HG03108 (cell line): ENCODE measurements around the gene DYNC1H1.

Source experiments
- ATAC-seq: cut with Tn5 transposase; IDR thresholded peaks from one replicate; pipeline ENCODE4 v1.9.1; 2021; ENCODE audit warnings: moderate library complexity; ENCODE audit not compliant: unreplicated experiment

The DYNC1H1 gene

DNA sequence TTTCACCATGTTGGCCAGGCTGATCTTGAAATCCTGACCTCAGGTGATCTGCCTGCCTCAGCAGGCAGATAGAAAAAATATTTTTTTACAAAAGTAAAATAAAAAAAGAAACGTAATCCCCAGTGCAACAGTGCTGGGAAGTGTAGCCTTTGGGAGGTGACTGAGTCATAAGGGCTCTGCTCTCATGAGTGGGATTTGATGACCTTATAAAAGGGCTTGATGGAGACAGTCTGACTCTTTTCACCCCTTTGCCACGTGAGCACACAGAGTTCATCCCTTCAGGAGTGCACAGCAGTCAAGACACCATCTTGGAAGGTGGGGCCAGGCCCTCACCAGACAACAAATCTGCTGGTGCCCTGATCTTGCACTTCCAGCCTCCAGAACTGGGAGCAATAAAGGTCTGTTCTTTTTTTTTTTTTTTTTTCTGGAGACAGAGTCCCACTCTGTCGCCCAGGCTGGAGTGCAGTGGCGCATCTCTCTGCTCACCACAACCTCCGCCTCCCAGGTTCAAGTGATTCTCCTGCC is 24.7 kb upstream of the DYNC1H1 start:
- no peak for ATAC-seq

- ATAC-seq, result no peak
Measured at GRCh38 chr14:101944451-101944850, 19.9 kb upstream of the DYNC1H1 start.

DNA sequence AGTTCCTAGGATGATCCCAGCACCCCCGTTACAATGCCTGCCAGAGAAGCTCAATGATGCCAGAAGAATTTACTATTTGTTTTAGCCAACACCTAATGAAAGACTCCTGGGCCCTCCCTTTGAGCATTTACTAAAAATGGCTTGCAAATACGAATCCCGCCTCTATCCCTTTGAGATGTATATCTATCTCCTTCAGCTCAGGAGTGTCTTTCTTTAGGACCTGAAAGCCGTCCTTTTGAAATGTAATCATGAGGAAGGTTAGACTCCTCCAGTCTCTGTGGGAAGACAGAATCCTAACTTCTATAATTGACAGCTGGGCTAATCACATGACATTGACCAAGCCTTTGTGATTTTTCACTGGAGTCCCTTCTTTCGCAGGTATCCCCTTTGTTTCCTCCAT is 19.2 kb upstream of the DYNC1H1 start:
- ATAC-seq, result no peak

DNA sequence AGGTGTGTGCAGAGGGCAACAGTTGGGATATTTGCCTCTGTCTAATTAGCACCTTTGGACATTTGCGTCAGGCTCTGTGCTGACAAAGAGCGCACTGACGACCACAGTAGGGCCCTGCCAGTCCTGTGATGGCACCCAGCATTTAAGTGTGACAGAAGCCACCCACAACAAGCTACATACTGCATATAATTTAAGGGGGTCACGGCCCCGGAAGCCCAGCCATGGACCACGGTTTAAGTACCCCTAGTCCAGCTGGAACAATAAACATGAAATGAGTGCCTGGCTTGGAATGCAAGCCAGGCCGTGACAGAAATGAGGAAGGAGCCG is 16.8 kb upstream of the DYNC1H1 start:
- ATAC-seq, result no peak

GRCh38 chr14:101947904-101948665 is 16.3 kb upstream of the DYNC1H1 start:
- ATAC-seq, result peak; percentile 95

DNA sequence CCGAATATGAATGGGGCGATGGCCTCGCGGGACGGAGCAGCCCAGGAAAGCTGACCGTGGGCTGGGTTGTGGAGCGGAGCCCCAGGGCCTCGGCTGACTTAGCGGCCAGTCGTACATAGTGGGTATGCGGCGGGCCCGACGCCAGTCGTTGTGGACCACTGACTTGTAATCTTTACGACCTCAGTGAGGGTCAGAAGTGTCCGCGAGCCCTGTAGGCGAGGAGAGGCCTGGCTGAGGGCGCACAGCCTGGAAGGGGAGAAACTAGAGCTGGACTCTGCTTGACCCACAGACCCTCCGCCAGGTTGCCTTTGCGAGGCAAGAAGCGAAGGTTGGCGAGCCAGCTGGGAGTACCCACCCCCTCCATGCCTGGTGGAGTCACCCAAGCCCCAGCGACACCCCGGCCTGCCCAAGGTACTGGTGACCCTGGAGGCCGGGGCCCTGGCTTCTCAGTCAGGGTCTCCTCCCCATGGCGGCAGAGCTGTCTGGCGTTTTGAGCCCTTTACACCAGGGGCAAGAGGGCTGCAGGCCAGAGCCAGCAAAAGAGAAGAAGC is 15.6 kb upstream of the DYNC1H1 start:
- ATAC-seq, result no peak

- ATAC-seq, result no peak
Measured at GRCh38 chr14:101950100-101950499, 14.3 kb upstream of the DYNC1H1 start.

- no peak for ATAC-seq
Measured at GRCh38 chr14:101950516-101951215, 13.7 kb upstream of the DYNC1H1 start.

GRCh38 chr14:101953151-101953550 is 11.2 kb upstream of the DYNC1H1 start:
- ATAC-seq, result no peak

DNA sequence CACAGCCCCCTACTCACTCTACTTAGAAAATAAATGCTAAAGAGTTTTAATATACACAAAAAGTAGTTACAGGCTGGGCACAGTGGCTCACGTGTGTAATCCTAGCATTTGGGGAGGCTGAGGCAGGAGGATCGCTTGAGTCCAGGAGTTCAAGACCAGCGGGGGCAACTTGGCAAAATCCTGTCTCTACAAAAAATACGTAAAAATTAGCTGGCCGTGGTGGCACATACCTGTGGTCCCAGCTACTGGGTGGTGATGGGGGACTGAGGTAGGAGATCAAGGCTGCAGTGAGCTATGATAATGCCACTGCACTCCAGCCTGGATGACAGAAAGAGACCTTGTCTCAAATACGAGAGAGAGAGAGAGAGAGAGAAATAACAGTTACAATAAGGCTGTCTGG is 9.9 kb upstream of the DYNC1H1 start:
- ATAC-seq, result no peak

DNA sequence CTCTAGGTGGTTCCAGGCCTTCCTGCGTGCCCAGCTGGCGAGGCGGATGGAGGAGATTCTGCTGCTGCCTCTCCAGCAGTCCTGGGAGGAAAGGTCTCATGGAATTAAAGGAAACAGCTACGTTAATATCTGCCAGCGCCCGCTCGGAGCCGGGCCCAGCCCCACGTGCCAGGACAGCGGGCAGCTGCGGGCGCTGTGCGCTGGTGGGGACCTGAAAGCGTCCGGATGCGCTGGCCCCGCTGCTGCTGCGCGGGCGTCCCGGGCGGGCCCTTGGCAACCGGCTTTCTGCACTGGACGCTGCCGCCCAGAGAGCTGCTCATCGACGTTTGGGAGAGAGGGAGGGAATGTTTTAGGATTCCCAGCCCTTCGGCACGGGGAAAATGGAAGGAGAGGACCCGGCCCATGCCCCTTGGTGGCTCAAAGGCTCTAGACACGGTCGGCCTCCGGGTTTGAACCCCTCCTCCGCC is 8.6 kb upstream of the DYNC1H1 start:
- ATAC-seq, result no peak

DNA sequence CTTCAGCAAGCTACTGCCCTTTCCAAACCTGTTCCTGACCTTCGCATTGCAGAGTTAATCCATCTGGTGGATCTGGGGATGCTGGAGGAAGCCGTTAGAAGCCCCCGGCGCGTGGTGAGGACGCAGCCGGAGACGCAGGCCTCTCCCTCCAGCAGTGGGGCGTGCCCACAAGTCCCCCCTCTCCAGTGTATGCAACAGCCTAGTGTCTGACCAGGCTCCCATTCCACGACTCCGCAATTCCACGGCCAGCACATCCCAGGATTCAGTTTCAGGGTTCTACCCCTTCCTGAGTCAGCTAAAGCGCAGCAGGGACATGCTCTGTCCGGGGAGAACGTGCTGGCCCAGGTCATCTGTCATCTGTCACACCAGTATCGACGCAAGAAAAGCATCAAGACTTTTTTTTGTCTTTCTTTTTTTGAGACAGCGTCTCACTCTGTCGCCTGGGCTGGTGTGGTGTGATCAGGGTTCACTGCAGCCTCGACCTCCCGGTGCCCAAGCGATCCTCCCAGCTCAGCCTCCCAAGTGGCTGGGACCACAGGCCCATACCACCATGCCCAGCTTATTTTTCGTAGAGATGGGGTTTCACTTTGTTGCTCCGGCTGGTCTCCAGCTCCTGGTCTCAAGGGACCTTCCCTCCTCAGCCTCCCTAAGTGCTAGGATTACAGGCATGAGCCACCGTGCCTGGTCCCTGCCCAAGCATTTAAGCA is 8.0 kb upstream of the DYNC1H1 start:
- ATAC-seq, result no peak

GRCh38 chr14:101957406-101958234 is 6.8 kb upstream of the DYNC1H1 start:
- no peak for ATAC-seq

GRCh38 chr14:101958418-101959180 is 5.8 kb upstream of the DYNC1H1 start:
- ATAC-seq, result no peak

DNA sequence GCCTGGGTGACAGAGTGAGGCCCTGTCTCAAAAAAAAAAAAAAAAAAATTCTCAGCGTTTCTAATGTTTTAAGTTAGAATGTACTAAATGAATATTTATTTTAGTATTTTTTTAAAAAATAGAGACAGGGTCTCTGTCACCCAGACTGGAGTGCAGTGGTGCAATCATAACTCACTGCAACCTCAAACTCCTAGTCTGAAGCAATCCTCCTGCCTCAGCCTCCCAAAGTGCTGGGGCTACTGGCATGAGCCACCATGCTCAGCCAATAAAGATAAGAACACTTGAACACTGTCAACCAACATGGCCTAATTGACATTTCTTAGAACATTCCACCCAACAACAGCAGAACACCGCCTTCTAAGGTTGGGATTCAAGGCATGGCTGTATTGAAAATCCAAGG is 5.1 kb upstream of the DYNC1H1 start:
- ATAC-seq, result no peak

GRCh38 chr14:101960225-101960624 is 4.1 kb upstream of the DYNC1H1 start:
- ATAC-seq, result no peak

- ATAC-seq, result no peak
Measured at GRCh38 chr14:101961011-101961721, 3.2 kb upstream of the DYNC1H1 start.

GRCh38 chr14:101961746-101962502 is 2.4 kb upstream of the DYNC1H1 start:
- no peak for ATAC-seq
